Thoracic aorta (tissue), 2 donors: ENCODE results near the gene MTREX. TPM values are rescaled to one million over a fixed set of nuclear protein-coding genes. Genes with fewer than 3 reads are reported as not detected.

ENCODE experiments used
- ATAC-seq: fragments of 150-250 bp; one replicate; pipeline ENCODE4 v1.8.0; 2017; ENCODE audit warnings: low read depth; ENCODE audit not compliant: insufficient number of reproducible peaks, low FRiP score
- DNase-seq: peaks from one replicate; pipeline ENCODE4 v3.0.0-alpha.2; 2020; ENCODE audit warnings: low spot score
- H3K27ac ChIP-seq, 2 donors: fragments of 200-600 bp; sonication (generic); 1 replicate in 1 of 2; 2 replicates in 1 of 2; pipeline ENCODE4 v1.5.1; 2016; ENCODE audit warnings: mild to moderate bottlenecking in 2 of 2, moderate library complexity in 2 of 2
- H3K27me3 ChIP-seq: fragments of 200-600 bp; sonication (generic); replicated peaks from 2 replicates; pipeline ENCODE4 v1.6.0; 2016; ENCODE audit warnings: mild to moderate bottlenecking; ENCODE audit not compliant: insufficient read depth
- H3K36me3 ChIP-seq: fragments of 200-600 bp; sonication (generic); one replicate; pipeline ENCODE4 v1.5.1; 2016
- H3K4me1 ChIP-seq, 2 donors: fragments of 200-600 bp; sonication (generic); 1 replicate in 1 of 2; 2 replicates in 1 of 2; pipeline versions ENCODE4 v1.5.1 to v1.6.0; 2016; ENCODE audit warnings: low read depth in 2 of 2, mild to moderate bottlenecking in 1 of 2; ENCODE audit not compliant: control insufficient read depth in 1 of 2
- H3K4me3 ChIP-seq: fragments of 200-600 bp; sonication (generic); 2 replicates; pipeline ENCODE4 v1.5.1; 2016; ENCODE audit warnings: mild to moderate bottlenecking
- H3K9me3 ChIP-seq: fragments of 200-600 bp; sonication (generic); 2 replicates; pipeline ENCODE4 v1.5.1; 2016
- CTCF ChIP-seq: fragments of 200-600 bp; sonication (generic); IDR thresholded peaks from one replicate; pipeline ENCODE4 v1.5.1; 2019; ENCODE audit warnings: antibody characterized with exemption
- total RNA-seq, 2 donors: library from RNA; depleted of rRNA; stranded (reverse); fragments of >200 nt; gene quantifications; one replicate each; pipeline versions ENCODE4 v1.1.0 to v1.2.3, GENCODE V29; 2016

The MTREX gene
- total RNA-seq, 2 donors from 2014 or later, result 42.4 to 61.6 TPM

GRCh38 chr5:55372130-55372925 lies 64.5 kb downstream of the MTREX start:
- H3K27me3 ChIP-seq, result no peaks in the 10 kb centered on the region
- DNase-seq, result no peak
- H3K4me3 ChIP-seq, result no peak overlapping the region
- no peak for ATAC-seq
- H3K27ac ChIP-seq, result no peak overlapping the region
- no peaks in the 10 kb centered on the region for H3K9me3 ChIP-seq
- no peak for TF ChIP-seq CTCF
- peaks cover 17% of the 10 kb centered on the region for H3K36me3 ChIP-seq
- no peaks in the 10 kb centered on the region for H3K4me1 ChIP-seq

GRCh38 chr5:55377810-55378209 lies 70.0 kb downstream of the MTREX start:
- H3K27me3 ChIP-seq, result no peaks in the 10 kb centered on the region
- H3K4me1 ChIP-seq, result no peaks in the 10 kb centered on the region
- DNase-seq (no peak), ATAC-seq (no peak)
- peaks cover 8% of the 10 kb centered on the region for H3K36me3 ChIP-seq
- no peak overlapping the region for H3K4me3 ChIP-seq
- H3K27ac ChIP-seq, result no peak overlapping the region
- peaks cover 4% of the 10 kb centered on the region for H3K9me3 ChIP-seq
- no peak for TF ChIP-seq CTCF

GRCh38 chr5:55383254-55383653 lies 75.5 kb downstream of the MTREX start:
- TF ChIP-seq CTCF, result no peak
- Histone ChIP-seq H3K4me1 (no peaks in the 10 kb centered on the region), H3K9me3 (peaks cover 11% of the 10 kb centered on the region), H3K27me3 (no peaks in the 10 kb centered on the region), H3K27ac (no peak overlapping the region), H3K36me3 (peaks cover 8% of the 10 kb centered on the region), H3K4me3 (no peak overlapping the region)
- DNase-seq, result no peak
- ATAC-seq, result no peak

GRCh38 chr5:55384072-55384471 lies 76.3 kb downstream of the MTREX start:
- no peak for ATAC-seq
- DNase-seq, result no peak
- no peak overlapping the region for H3K4me3 ChIP-seq
- peaks cover 8% of the 10 kb centered on the region for H3K36me3 ChIP-seq
- H3K27me3 ChIP-seq, result no peaks in the 10 kb centered on the region
- H3K9me3 ChIP-seq, result peaks cover 11% of the 10 kb centered on the region
- no peak overlapping the region for H3K27ac ChIP-seq
- no peaks in the 10 kb centered on the region for H3K4me1 ChIP-seq
- TF ChIP-seq CTCF, result no peak

GRCh38 chr5:55385227-55385626 lies 77.4 kb downstream of the MTREX start:
- no peak for ATAC-seq
- no peak overlapping the region for H3K4me3 ChIP-seq
- no peak for TF ChIP-seq CTCF
- H3K27me3 ChIP-seq, result no peaks in the 10 kb centered on the region
- no peaks in the 10 kb centered on the region for H3K4me1 ChIP-seq
- no peak overlapping the region for H3K27ac ChIP-seq
- DNase-seq, result no peak
- H3K36me3 ChIP-seq, result peaks cover 12% of the 10 kb centered on the region
- peaks cover 11% of the 10 kb centered on the region for H3K9me3 ChIP-seq
